Dedifferentiated amniotic fluid mesenchymal stem cell (primary cell): ENCODE data around the gene GSK3B.
A peak's percentile ranks its signal among the peaks of the same experiment; 100 is the strongest.

ENCODE experiments used
- DNase-seq: peaks from one replicate; pipeline ENCODE4 v3.0.0-alpha.2; 2016; ENCODE audit errors: extremely low spot score

Gene GSK3B

GRCh38 chr3:120095979-120096426 lies 1.8 kb upstream of the GSK3B start:
- no peak for DNase-seq

- peak; percentile 88 for DNase-seq
Measured at GRCh38 chr3:120095226-120095978, 1.2 kb upstream of the GSK3B start.

- peak; percentile 100 for DNase-seq
Measured at GRCh38 chr3:120094776-120095225, 554 bp upstream of the GSK3B start.

- no peak for DNase-seq
Measured at GRCh38 chr3:120093119-120093910, 932 bp downstream of the GSK3B start.

GRCh38 chr3:120092474-120092873 lies 1.8 kb downstream of the GSK3B start:
- no peak for DNase-seq

- no peak for DNase-seq
Measured at GRCh38 chr3:120090422-120090821, 3.8 kb downstream of the GSK3B start.

GRCh38 chr3:120089089-120089488 lies 5.2 kb downstream of the GSK3B start:
- DNase-seq, result no peak

GRCh38 chr3:120088622-120089021 lies 5.6 kb downstream of the GSK3B start:
- no peak for DNase-seq

GRCh38 chr3:120081719-120082118 lies 12.5 kb downstream of the GSK3B start:
- no peak for DNase-seq

- no peak for DNase-seq
Measured at GRCh38 chr3:120080836-120081235, 13.4 kb downstream of the GSK3B start.

GRCh38 chr3:120077731-120078130 lies 16.5 kb downstream of the GSK3B start:
- no peak for DNase-seq

- DNase-seq, result no peak
Measured at GRCh38 chr3:120072867-120073525, 21.3 kb downstream of the GSK3B start.

GRCh38 chr3:120071259-120071658 lies 23.0 kb downstream of the GSK3B start:
- no peak for DNase-seq

- DNase-seq, result no peak
Measured at GRCh38 chr3:120070263-120070981, 23.8 kb downstream of the GSK3B start.

GRCh38 chr3:120067083-120067482 lies 27.2 kb downstream of the GSK3B start:
- no peak for DNase-seq

GRCh38 chr3:120066634-120067033 lies 27.6 kb downstream of the GSK3B start:
- no peak for DNase-seq

GRCh38 chr3:120064641-120065040 lies 29.6 kb downstream of the GSK3B start:
- no peak for DNase-seq

GRCh38 chr3:120062474-120062873 lies 31.8 kb downstream of the GSK3B start:
- no peak for DNase-seq

GRCh38 chr3:120059081-120059864 lies 35.0 kb downstream of the GSK3B start:
- DNase-seq, result no peak

- no peak for DNase-seq
Measured at GRCh38 chr3:120057626-120058025, 36.6 kb downstream of the GSK3B start.

GRCh38 chr3:120057029-120057428 lies 37.2 kb downstream of the GSK3B start:
- no peak for DNase-seq
